Naive thymus-derived CD4-positive, alpha-beta T cell (primary cell): Measurements from ENCODE around the gene MIPEP. TPM values are rescaled to one million over a fixed set of nuclear protein-coding genes. Genes with fewer than 3 reads are reported as not detected.

Source experiments
- ATAC-seq: fragments of 150-1000 bp; cut with Tn5 transposase; 2 replicates; pipeline ENCODE4 v1.10.0; 2021; ENCODE audit warnings: mild to moderate bottlenecking, moderate library complexity
- CTCF ChIA-PET: fragments of 350-600 bp; sonication (Branson Sonifier 250); formaldehyde crosslinking; loops from one replicate; lab custom pipeline; 2021; ENCODE audit warnings: antibody characterized with exemption; lab: Charles Lee
- POLR2A ChIA-PET: fragments of 350-600 bp; sonication (Branson Sonifier 250); formaldehyde crosslinking; loops from one replicate; lab custom pipeline; 2021; ENCODE audit warnings: antibody characterized with exemption, inconsistent platforms; lab: Charles Lee
- DNase-seq, 9 donors: peaks; one replicate each; pipeline versions ENCODE4 v3.0.0 to v3.0.0-alpha.2; 2020 to 2022; ENCODE audit warnings: mixed read lengths in 1 of 9
- H3K27ac ChIP-seq: one replicate; pipeline ENCODE4 v1.7.0; 2013; ENCODE audit warnings: mild to moderate bottlenecking, low read depth, low read length, moderate library complexity
- H3K27me3 ChIP-seq, 2 donors: one replicate each; pipeline ENCODE4 v1.7.0; 2013; ENCODE audit warnings: low read length in 2 of 2, mild to moderate bottlenecking in 2 of 2, moderate library complexity in 2 of 2; ENCODE audit not compliant: control insufficient read depth in 2 of 2, insufficient read depth in 2 of 2
- H3K36me3 ChIP-seq, 3 experiments: 1 replicate in 2 of 3; 2 replicates in 1 of 3; pipeline ENCODE4 v1.7.0; 2013; ENCODE audit warnings: low read length in 3 of 3, mild to moderate bottlenecking in 3 of 3, moderate library complexity in 1 of 3; ENCODE audit not compliant: insufficient read depth in 3 of 3, control insufficient read depth in 2 of 3
- H3K4me1 ChIP-seq, 2 donors: one replicate each; pipeline ENCODE4 v1.7.0; 2013; ENCODE audit warnings: low read length in 2 of 2, mild to moderate bottlenecking in 2 of 2, moderate library complexity in 1 of 2; ENCODE audit not compliant: control insufficient read depth in 2 of 2, insufficient read depth in 2 of 2
- H3K4me3 ChIP-seq: 2 replicates; pipeline ENCODE4 v1.7.0; 2013; ENCODE audit warnings: mild to moderate bottlenecking, low read length
- H3K9me3 ChIP-seq, 3 experiments: 1 replicate in 2 of 3; 2 replicates in 1 of 3; pipeline ENCODE4 v1.7.0; 2013; ENCODE audit warnings: low read length in 3 of 3; ENCODE audit not compliant: control insufficient read depth in 2 of 3
- H3K27ac Mint-ChIP-seq, 9 donors: one replicate each; pipeline ENCODE4 v1.8.0; 2020 to 2022; ENCODE audit warnings: mixed read lengths in 9 of 9, mild to moderate bottlenecking in 8 of 9, moderate library complexity in 5 of 9, inconsistent platforms in 2 of 9
- H3K27me3 Mint-ChIP-seq, 5 donors: one replicate each; pipeline ENCODE4 v1.8.0; 2021 to 2022; ENCODE audit warnings: mixed read lengths in 5 of 5, mild to moderate bottlenecking in 1 of 5
- H3K36me3 Mint-ChIP-seq, 5 donors: one replicate each; pipeline ENCODE4 v1.8.0; 2020 to 2022; ENCODE audit warnings: mixed read lengths in 5 of 5, mild to moderate bottlenecking in 3 of 5, inconsistent platforms in 1 of 5
- H3K4me1 Mint-ChIP-seq, 7 donors: one replicate each; pipeline ENCODE4 v1.8.0; 2020 to 2022; ENCODE audit warnings: mixed read lengths in 7 of 7, mild to moderate bottlenecking in 3 of 7, inconsistent platforms in 1 of 7
- H3K4me3 Mint-ChIP-seq, 10 donors: one replicate each; pipeline ENCODE4 v1.8.0; 2020 to 2022; ENCODE audit warnings: mild to moderate bottlenecking in 10 of 10, mixed read lengths in 10 of 10, moderate library complexity in 6 of 10, inconsistent platforms in 2 of 10
- H3K9me3 Mint-ChIP-seq, 11 donors: one replicate each; pipeline ENCODE4 v1.8.0; 2020 to 2022; ENCODE audit warnings: mixed read lengths in 11 of 11, mild to moderate bottlenecking in 4 of 11, inconsistent platforms in 1 of 11, moderate library complexity in 1 of 11
- intact Hi-C, 2 donors: fragments of 100-400 bp; cut with micrococcal nuclease; formaldehyde crosslinking; loops; one replicate each; pipeline ENCODE4 v1.15.1; 2023
- polyA plus RNA-seq, 2 donors: library from polyadenylated mRNA; unstranded; fragments of 300-500 nt; fragmentation: Illumina TruSeq; gene quantifications; one replicate each; pipeline ENCODE4 v1.2.3, GENCODE V29; 2021
- total RNA-seq, 6 experiments: library from RNA in 5 of 6; stranded (reverse) in 5 of 6; gene quantifications; 1 replicate in 5 of 6; 2 replicates in 1 of 6; pipeline ENCODE4 v1.2.3 and lab custom pipeline; 2021 to 2026

MIPEP gene
- total and polyA plus RNA-seq, 7 experiments from 2014 or later = 8.0 to 20.7 (median 9.5) TPM

GRCh38 chr13:23695196-23695595 is 194.0 kb downstream of the MIPEP start:
- H3K4me1 Mint-ChIP-seq = peaks cover 6 to 31% (median 24%) of the 10 kb centered on the region in 7 donors
- ChIA-PET POLR2A (no interaction called here), CTCF (interaction anchor here (0.7 kb wide), 1 partner anchor 487 kb away, joined by 3 read pairs; no protein-coding TSS in a partner anchor)
- H3K9me3 Mint-ChIP-seq = no peaks in the 10 kb centered on the region
- Histone ChIP-seq H3K4me1 (peaks cover 0 to 9% of the 10 kb centered on the region in 2 donors), H3K27me3 (no peaks in the 10 kb centered on the region), H3K27ac (peak overlapping the region; percentile 62), H3K9me3 (no peaks in the 10 kb centered on the region), H3K36me3 (no peaks in the 10 kb centered on the region), H3K4me3 (no peak overlapping the region)
- H3K27me3 Mint-ChIP-seq = peaks cover 0 to 7% (median 0%) of the 10 kb centered on the region in 5 donors
- intact Hi-C loops = loop anchor here in 1 of 2 donors (5.0 kb wide), 1 partner anchor 47 kb away; no protein-coding TSS in a partner anchor
- H3K27ac Mint-ChIP-seq = peak overlapping the region in 5 of 9 donors; percentile 47 to 85 (median 70)
- H3K4me3 Mint-ChIP-seq = peak overlapping the region in 7 of 10 donors; percentile 28 to 86 (median 68)
- DNase-seq (no peak), ATAC-seq (no peak)
- H3K36me3 Mint-ChIP-seq = no peaks in the 10 kb centered on the region

- Histone ChIP-seq H3K9me3 (no peaks in the 10 kb centered on the region), H3K27me3 (no peaks in the 10 kb centered on the region), H3K27ac (no peak overlapping the region), H3K36me3 (no peaks in the 10 kb centered on the region), H3K4me1 (peaks cover 0 to 9% of the 10 kb centered on the region in 2 donors), H3K4me3 (no peak overlapping the region)
- H3K4me1 Mint-ChIP-seq = peaks cover 6 to 26% (median 22%) of the 10 kb centered on the region in 7 donors
- DNase-seq (no peak), ATAC-seq (no peak)
- CTCF ChIA-PET = no interaction called here
- no peak overlapping the region for H3K4me3 Mint-ChIP-seq
- peak overlapping the region in 1 of 9 donors; percentile 55 for H3K27ac Mint-ChIP-seq
- peaks cover 0 to 5% (median 0%) of the 10 kb centered on the region in 5 donors for H3K27me3 Mint-ChIP-seq
- intact Hi-C loops = no loop called here
- POLR2A ChIA-PET = interaction anchor here (0.6 kb wide), 1 partner anchor 15 kb away, joined by 3 read pairs; no protein-coding TSS in a partner anchor
- H3K36me3 Mint-ChIP-seq = no peaks in the 10 kb centered on the region
- H3K9me3 Mint-ChIP-seq = no peaks in the 10 kb centered on the region
Measured at GRCh38 chr13:23692816-23693215, 196.4 kb downstream of the MIPEP start.

- Histone ChIP-seq H3K4me3 (no peak overlapping the region), H3K4me1 (no peaks in the 10 kb centered on the region), H3K36me3 (no peaks in the 10 kb centered on the region), H3K27me3 (no peaks in the 10 kb centered on the region), H3K27ac (no peak overlapping the region), H3K9me3 (no peaks in the 10 kb centered on the region)
- CTCF ChIA-PET = no interaction called here
- no peak overlapping the region for H3K4me3 Mint-ChIP-seq
- peaks cover 0 to 6% (median 0%) of the 10 kb centered on the region in 5 donors for H3K27me3 Mint-ChIP-seq
- ATAC-seq (no peak), DNase-seq (no peak)
- no peaks in the 10 kb centered on the region for H3K36me3 Mint-ChIP-seq
- POLR2A ChIA-PET = interaction anchor here (0.6 kb wide), 1 partner anchor 120 kb away, joined by 3 read pairs; no protein-coding TSS in a partner anchor
- H3K27ac Mint-ChIP-seq = no peak overlapping the region
- intact Hi-C loops = no loop called here
- H3K4me1 Mint-ChIP-seq = peaks cover under 1 to 11% (median 5%) of the 10 kb centered on the region in 7 donors
- H3K9me3 Mint-ChIP-seq = peaks cover 0 to 4% (median 0%) of the 10 kb centered on the region in 11 donors
Measured at GRCh38 chr13:23690668-23691067, 198.5 kb downstream of the MIPEP start.

GRCh38 chr13:23688336-23688735 is 200.9 kb downstream of the MIPEP start:
- intact Hi-C loops = no loop called here
- no peak for ATAC-seq
- Histone ChIP-seq H3K9me3 (no peaks in the 10 kb centered on the region), H3K27me3 (no peaks in the 10 kb centered on the region), H3K4me1 (no peaks in the 10 kb centered on the region), H3K4me3 (no peak overlapping the region), H3K27ac (no peak overlapping the region), H3K36me3 (no peaks in the 10 kb centered on the region)
- Mint-ChIP-seq H3K4me1 (no peaks in the 10 kb centered on the region), H3K27ac (no peak overlapping the region), H3K36me3 (no peaks in the 10 kb centered on the region), H3K9me3 (peaks cover 0 to 26% (median 7%) of the 10 kb centered on the region in 11 donors), H3K4me3 (no peak overlapping the region), H3K27me3 (peaks cover 0 to 2% (median 0%) of the 10 kb centered on the region in 5 donors)
- ChIA-PET CTCF (no interaction called here), POLR2A (no interaction called here)
- DNase-seq = no peak

GRCh38 chr13:23687614-23688013 is 201.6 kb downstream of the MIPEP start:
- ATAC-seq (no peak), DNase-seq (no peak)
- no peaks in the 10 kb centered on the region for H3K36me3 ChIP-seq
- no peak overlapping the region for H3K4me3 ChIP-seq
- ChIA-PET CTCF (no interaction called here), POLR2A (no interaction called here)
- H3K9me3 ChIP-seq = no peaks in the 10 kb centered on the region
- intact Hi-C loops = no loop called here
- Mint-ChIP-seq H3K4me1 (no peaks in the 10 kb centered on the region), H3K36me3 (no peaks in the 10 kb centered on the region), H3K27ac (no peak overlapping the region), H3K27me3 (peaks cover 0 to 4% (median 0%) of the 10 kb centered on the region in 5 donors), H3K9me3 (peaks cover 0 to 32% (median 10%) of the 10 kb centered on the region in 11 donors), H3K4me3 (no peak overlapping the region)
- no peaks in the 10 kb centered on the region for H3K27me3 ChIP-seq
- no peaks in the 10 kb centered on the region for H3K4me1 ChIP-seq
- H3K27ac ChIP-seq = no peak overlapping the region

- Histone ChIP-seq H3K27me3 (no peaks in the 10 kb centered on the region), H3K36me3 (no peaks in the 10 kb centered on the region), H3K27ac (no peak overlapping the region), H3K9me3 (no peaks in the 10 kb centered on the region), H3K4me3 (no peak overlapping the region), H3K4me1 (no peaks in the 10 kb centered on the region)
- peaks cover 0 to 4% (median 0%) of the 10 kb centered on the region in 5 donors for H3K27me3 Mint-ChIP-seq
- DNase-seq (no peak), ATAC-seq (no peak)
- no peaks in the 10 kb centered on the region for H3K36me3 Mint-ChIP-seq
- intact Hi-C loops = no loop called here
- CTCF ChIA-PET = no interaction called here
- peaks cover 0 to 32% (median 10%) of the 10 kb centered on the region in 11 donors for H3K9me3 Mint-ChIP-seq
- no peak overlapping the region for H3K4me3 Mint-ChIP-seq
- H3K4me1 Mint-ChIP-seq = no peaks in the 10 kb centered on the region
- POLR2A ChIA-PET = no interaction called here
- H3K27ac Mint-ChIP-seq = no peak overlapping the region
Measured at GRCh38 chr13:23686948-23687347, 202.3 kb downstream of the MIPEP start.

DNA sequence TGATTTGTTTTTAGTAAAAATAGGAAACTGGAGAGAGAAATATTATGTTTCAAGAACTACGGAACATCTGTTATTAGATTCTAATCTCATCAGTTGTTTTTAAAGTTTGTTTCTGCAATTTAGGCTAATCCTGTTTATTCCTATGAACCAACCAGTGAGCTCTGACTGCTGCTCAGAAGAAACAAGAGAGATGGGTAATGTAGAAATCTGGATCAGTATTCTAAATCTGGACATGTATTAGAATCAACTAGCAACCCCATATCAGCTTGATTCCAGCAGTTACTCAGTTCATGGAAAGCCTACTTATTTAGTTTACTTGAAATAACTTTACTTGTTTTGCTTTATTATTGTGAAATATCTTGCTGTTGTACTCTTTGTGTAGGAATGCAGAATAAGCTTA is 203.8 kb downstream of the MIPEP start:
- ChIA-PET POLR2A (no interaction called here), CTCF (interaction anchor here (1.1 kb wide), 1 partner anchor 9 kb away, joined by 3 read pairs; no protein-coding TSS in a partner anchor)
- intact Hi-C loops = no loop called here
- no peaks in the 10 kb centered on the region for H3K36me3 ChIP-seq
- Mint-ChIP-seq H3K9me3 (peaks cover 0 to 32% (median 10%) of the 10 kb centered on the region in 11 donors), H3K4me3 (no peak overlapping the region), H3K36me3 (no peaks in the 10 kb centered on the region), H3K27me3 (peaks cover 0 to 7% (median 0%) of the 10 kb centered on the region in 5 donors), H3K27ac (no peak overlapping the region), H3K4me1 (peaks cover 0 to 1% (median 0%) of the 10 kb centered on the region in 7 donors)
- H3K4me3 ChIP-seq = no peak overlapping the region
- no peaks in the 10 kb centered on the region for H3K9me3 ChIP-seq
- no peaks in the 10 kb centered on the region for H3K4me1 ChIP-seq
- H3K27ac ChIP-seq = no peak overlapping the region
- no peaks in the 10 kb centered on the region for H3K27me3 ChIP-seq
- ATAC-seq = no peak
- no peak for DNase-seq
